Suprapubic skin (tissue), 4 donors: ENCODE results near the gene RUNX2.

Experiments used
- EP300 ChIP-seq: sonication (generic); formaldehyde crosslinking; IDR thresholded peaks from one replicate; pipeline ENCODE4 v1.6.1; 2017; ENCODE audit warnings: antibody characterized with exemption
- POLR2AphosphoS5 ChIP-seq, 3 donors: sonication (generic); formaldehyde crosslinking; IDR thresholded peaks; one replicate each; pipeline ENCODE4 v1.6.1; 2017; ENCODE audit warnings: antibody characterized with exemption in 3 of 3
- TF ChIP-seq, protein P1 (sequence below), 2 donors: fragments of 200-600 bp in 1 of 2; fragments of 450-650 bp in 1 of 2; sonication (generic) in 1 of 2; IDR thresholded peaks; one replicate each; pipeline ENCODE4 v1.5.1; 2016 to 2019; ENCODE audit warnings: antibody characterized with exemption in 2 of 2, mild to moderate bottlenecking in 1 of 2, moderate library complexity in 1 of 2

DNA sequence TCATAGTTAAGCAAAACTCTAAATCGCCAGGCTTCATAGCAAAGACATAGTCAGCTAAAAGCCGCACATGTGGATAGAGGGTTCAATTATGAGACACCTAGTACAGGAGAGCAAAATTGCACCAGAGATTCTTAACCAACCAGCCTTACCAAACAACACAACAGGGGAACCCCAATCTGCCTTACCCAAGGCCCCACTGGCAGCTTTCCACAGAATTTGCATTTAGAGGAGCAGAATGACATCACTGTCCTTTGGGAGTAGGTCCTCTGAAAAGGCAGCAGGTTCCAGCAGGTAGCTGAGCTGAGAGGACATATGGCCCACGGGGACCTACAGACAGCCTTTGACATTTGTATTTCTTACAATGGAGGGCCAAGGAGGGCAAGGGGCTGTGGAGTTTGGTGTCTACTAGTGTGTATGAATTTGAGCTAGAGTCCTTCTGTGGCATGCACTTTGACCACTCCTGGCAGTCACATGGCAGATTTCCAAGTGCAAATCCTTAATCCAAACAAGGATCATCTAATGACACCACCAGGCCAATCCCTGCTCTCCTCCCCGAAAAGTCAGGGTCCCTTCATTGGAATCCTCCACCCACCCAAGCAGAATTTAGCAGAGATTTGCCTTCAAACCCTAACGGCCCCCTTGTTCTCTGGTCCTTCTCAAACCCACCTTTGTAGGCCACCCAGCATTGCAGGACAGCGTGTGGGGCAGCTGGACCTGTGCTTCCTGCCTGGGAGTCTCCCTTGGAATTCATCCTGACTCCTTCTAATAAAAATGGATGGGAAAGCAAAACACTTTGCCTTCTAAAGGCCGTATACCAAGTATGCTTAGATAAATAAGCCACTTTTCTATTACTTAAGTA is 220.8 kb downstream of the RUNX2 start:
- TF ChIP-seq, protein P1, sequence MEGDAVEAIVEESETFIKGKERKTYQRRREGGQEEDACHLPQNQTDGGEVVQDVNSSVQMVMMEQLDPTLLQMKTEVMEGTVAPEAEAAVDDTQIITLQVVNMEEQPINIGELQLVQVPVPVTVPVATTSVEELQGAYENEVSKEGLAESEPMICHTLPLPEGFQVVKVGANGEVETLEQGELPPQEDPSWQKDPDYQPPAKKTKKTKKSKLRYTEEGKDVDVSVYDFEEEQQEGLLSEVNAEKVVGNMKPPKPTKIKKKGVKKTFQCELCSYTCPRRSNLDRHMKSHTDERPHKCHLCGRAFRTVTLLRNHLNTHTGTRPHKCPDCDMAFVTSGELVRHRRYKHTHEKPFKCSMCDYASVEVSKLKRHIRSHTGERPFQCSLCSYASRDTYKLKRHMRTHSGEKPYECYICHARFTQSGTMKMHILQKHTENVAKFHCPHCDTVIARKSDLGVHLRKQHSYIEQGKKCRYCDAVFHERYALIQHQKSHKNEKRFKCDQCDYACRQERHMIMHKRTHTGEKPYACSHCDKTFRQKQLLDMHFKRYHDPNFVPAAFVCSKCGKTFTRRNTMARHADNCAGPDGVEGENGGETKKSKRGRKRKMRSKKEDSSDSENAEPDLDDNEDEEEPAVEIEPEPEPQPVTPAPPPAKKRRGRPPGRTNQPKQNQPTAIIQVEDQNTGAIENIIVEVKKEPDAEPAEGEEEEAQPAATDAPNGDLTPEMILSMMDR (IDR thresholded peaks at IDR 0.05): no peak
- TF ChIP-seq POLR2AphosphoS5 (IDR thresholded peaks at IDR 0.05) (no peak), EP300 (no peak)
